ENCODE results near the gene PARD3B. TPM values are rescaled to one million over a fixed set of nuclear protein-coding genes. Genes with fewer than 3 reads are reported as not detected.

Gene PARD3B
- total RNA-seq, 1 experiment from 2014 or later = 2.0 TPM

- Histone ChIP-seq H3K27me3 (ENCODE audit: insufficient read depth, low read length) (no peaks in the 10 kb centered on the region), H3K79me2 (ENCODE audit: insufficient read depth, low read length) (no peaks in the 10 kb centered on the region), H3K9me2 (ENCODE audit: insufficient read depth) (no peaks in the 10 kb centered on the region), H3K4me3 (replicated peaks in 1 of 2; ENCODE audit: low read depth in 1 of 2, low read length in 2 of 2) (no peak overlapping the region), H3K9me3 (ENCODE audit: control insufficient read depth in 1 of 2, insufficient read depth in 1 of 2, low read depth in 1 of 2, low read length in 2 of 2) (no peaks in the 10 kb centered on the region), H3K9ac (ENCODE audit: low read length) (no peak overlapping the region), H4K20me1 (ENCODE audit: insufficient read depth) (no peaks in the 10 kb centered on the region), H2AFZ (ENCODE audit: low read depth, low read length, poor library complexity, severe bottlenecking) (no peak overlapping the region), H3K4me1 (ENCODE audit: control insufficient read depth in 1 of 2, insufficient read depth in 2 of 2, low read length in 2 of 2) (no peaks in the 10 kb centered on the region), H3K4me2 (ENCODE audit: low read length) (no peak overlapping the region), H3K27ac (ENCODE audit: low read depth, low read length) (no peak overlapping the region), H3K36me3 (ENCODE audit: control insufficient read depth in 1 of 2, insufficient read depth in 2 of 2, low read length in 2 of 2) (no peaks in the 10 kb centered on the region)
- ChIA-PET POLR2A (no interaction called here), RAD21 (ENCODE audit: low non-redundant PET in 1 of 2, low total read pairs in 2 of 2, uncharacterized antibody in 2 of 2, unreplicated experiment in 2 of 2) (no interaction called here), CTCF (no interaction called here)
- TF ChIP-seq CBX3 (IDR thresholded peaks at IDR 0.05; ENCODE audit: low read depth) (no peak), JUND (IDR thresholded peaks at IDR 0.05) (no peak), ELF1 (IDR thresholded peaks at IDR 0.05; ENCODE audit: borderline replicate concordance, low read depth) (no peak), ZBTB33 (IDR thresholded peaks at IDR 0.05; ENCODE audit: extremely low read depth, insufficient replicate concordance, low read length) (no peak), SRF (IDR thresholded peaks at IDR 0.05; ENCODE audit: low read depth) (no peak), ATF3 (IDR thresholded peaks at IDR 0.05) (no peak), EZH2phosphoT487 (IDR thresholded peaks at IDR 0.05; ENCODE audit: borderline replicate concordance) (no peak), POLR2AphosphoS5 (IDR thresholded peaks at IDR 0.05; ENCODE audit: low read depth, low read length) (no peak), RAD21 (IDR thresholded peaks at IDR 0.05; ENCODE audit: low read depth) (no peak), EGR1 (IDR thresholded peaks at IDR 0.05; ENCODE audit: low read depth) (no peak), ZNF274 (IDR thresholded peaks at IDR 0.05; ENCODE audit: low read depth, low read length) (no peak)
- ATAC-seq = no peak
- no TSS peak for BruUV-seq (replicated peaks)
- DNase-seq (ENCODE audit: low read depth, low spot score) = no peak
- intact Hi-C loops (cut with micrococcal nuclease) = no loop called here
Observed at GRCh38 chr2:204898928-204899640, 353.8 kb downstream of the PARD3B start.
